HepG2 (cell line): ENCODE data around the gene PPP1R13L. TPM values are rescaled to one million over a fixed set of nuclear protein-coding genes. Genes with fewer than 3 reads are reported as not detected.
"Not testable (repeated sequence)": the region's sequence is repeated elsewhere in the genome, so short reads cannot be mapped to it uniquely, and the experiment has no call there.

Experiments
- ATAC-seq: fragments of 200-7000 bp; cut with Tn5 transposase; 3 replicates; pipeline ENCODE4 v1.9.1; 2020; ENCODE audit warnings: mild to moderate bottlenecking, moderate library complexity
- BruUV-seq: library from RNA; stranded (reverse); fragments of 400-500 nt; replicated peaks from 2 replicates; lab custom pipeline; 2021; lab: Mats Ljungman, UMichigan
- CTCF ChIA-PET: fragments of 300-600 bp; formaldehyde crosslinking; extraction: SDS; loops from one replicate; lab custom pipeline; 2021; ENCODE audit warnings: low total read pairs, inconsistent platforms, low intra/inter-chr PET ratio; lab: Yijun Ruan, JAX
- POLR2A ChIA-PET: fragments of 350-600 bp; sonication (Branson Sonifier 250); formaldehyde crosslinking; loops from one replicate; lab custom pipeline; 2020; ENCODE audit warnings: antibody characterized with exemption, inconsistent platforms; lab: Yijun Ruan, JAX
- DNase-seq: peaks from one replicate; pipeline ENCODE4 v3.0.0-alpha.2; 2015; ENCODE audit warnings: low spot score
- FAIRE-seq: peaks from 3 replicates; lab custom pipeline; 2011; peaks lifted over from hg19 to GRCh38; lab: Jason Lieb, UNC
- H2AFZ ChIP-seq: one replicate; pipeline ENCODE4 v1.6.1; 2011; ENCODE audit warnings: low read length, inconsistent platforms
- H3K27ac ChIP-seq: fragments of 300-600 bp; 3 replicates; pipeline ENCODE4 v1.8.0; 2011; ENCODE audit warnings: mixed run types, mild to moderate bottlenecking, mixed read lengths, low read length, inconsistent platforms; ENCODE audit not compliant: insufficient read depth; ENCODE audit errors: extremely low read length
- H3K27me3 ChIP-seq, 2 experiments: fragments of 200-600 bp in 1 of 2; 2 replicates in 1 of 2; 3 replicates in 1 of 2; pipeline versions ENCODE4 v1.6.0 to v1.8.0; 2011; ENCODE audit warnings: low read length in 2 of 2, mild to moderate bottlenecking in 2 of 2, moderate library complexity in 2 of 2, inconsistent platforms in 1 of 2; ENCODE audit not compliant: insufficient read depth in 2 of 2, control insufficient read depth in 1 of 2
- H3K36me3 ChIP-seq, 2 experiments: fragments of 200-600 bp in 1 of 2; replicated peaks in 1 of 2; 2 replicates in 1 of 2; 3 replicates in 1 of 2; pipeline versions ENCODE4 v1.5.1 to v1.8.0; 2011; ENCODE audit warnings: low read length in 2 of 2, inconsistent platforms in 1 of 2; ENCODE audit not compliant: insufficient read depth in 2 of 2, control insufficient read depth in 1 of 2
- H3K4me1 ChIP-seq: 2 replicates; pipeline ENCODE4 v1.5.1; 2012; ENCODE audit warnings: low read length, inconsistent platforms; ENCODE audit not compliant: insufficient read depth
- H3K4me2 ChIP-seq: 2 replicates; pipeline ENCODE4 v1.6.0; 2011; ENCODE audit warnings: low read depth, low read length, inconsistent platforms
- H3K4me3 ChIP-seq, 3 experiments: fragments of 200-600 bp in 1 of 3; sonication (generic), shearing (Covaris generic) in 1 of 3; replicated peaks in 1 of 3; 2 replicates each; pipeline ENCODE4 v1.5.1; 2011 to 2016; ENCODE audit warnings: low read length in 3 of 3, inconsistent platforms in 2 of 3, low read depth in 2 of 3, mild to moderate bottlenecking in 2 of 3, control low read depth in 1 of 3, mixed read lengths in 1 of 3; ENCODE audit not compliant: insufficient read depth in 1 of 3
- H3K79me2 ChIP-seq: one replicate; pipeline ENCODE4 v1.6.1; 2011; ENCODE audit warnings: low read length, inconsistent platforms; ENCODE audit not compliant: insufficient read depth
- H3K9ac ChIP-seq: 2 replicates; pipeline ENCODE4 v1.6.0; 2011; ENCODE audit warnings: mild to moderate bottlenecking, low read depth, low read length, inconsistent platforms; ENCODE audit not compliant: insufficient read depth
- H3K9me3 ChIP-seq: 2 replicates; pipeline ENCODE4 v1.5.1; 2012; ENCODE audit warnings: mild to moderate bottlenecking, low read length
- H4K20me1 ChIP-seq: 2 replicates; pipeline ENCODE4 v1.6.0; 2011; ENCODE audit warnings: inconsistent platforms, mild to moderate bottlenecking, low read length, moderate library complexity; ENCODE audit not compliant: insufficient read depth
- ETV6 ChIP-seq: sonication (generic); formaldehyde crosslinking; conservative IDR thresholded peaks from 2 replicates; pipeline ENCODE4 v1.4.0; 2020; ENCODE audit warnings: missing genetic modification reagents
- JDP2 ChIP-seq: sonication (generic); formaldehyde crosslinking; IDR thresholded peaks from 2 replicates; pipeline ENCODE4 v1.8.1; 2022; ENCODE audit warnings: missing genetic modification reagents, borderline replicate concordance
- WGBS: methylation state at CpG from one replicate; pipeline ENCODE4 v1.1.6; 2017; ENCODE audit warnings: low lambda C conversion rate; 5-methylcytosine and 5-hydroxymethylcytosine counted together
- in situ Hi-C: cut with HindIII; loops from 2 replicates; pipeline ENCODE4 v1.10.0; 2017; ENCODE audit warnings: low pct_unique_long_range_greater_than_20kb; ENCODE audit not compliant: extremely low pct_ligation_motif_present
- intact Hi-C: fragments of 100-400 bp; cut with micrococcal nuclease; formaldehyde crosslinking; loops from one replicate; pipeline ENCODE4 v1.10.0; 2022; ENCODE audit not compliant: unreplicated experiment
- polyA plus RNA-seq, 8 experiments: library from polyadenylated mRNA; depleted of rRNA in 3 of 8; stranded (reverse) in 7 of 8; unstranded in 1 of 8; fragments of >200 nt; fragmentation: Illumina TruSeq in 4 of 8; extraction: Trizol in 4 of 8; gene quantifications; 2 replicates each; pipeline versions ENCODE4 v1.2.1 to v1.2.3, GENCODE V29; 2011 to 2016; ENCODE audit warnings: low read depth in 4 of 8, missing spikeins in 1 of 8, mixed read lengths in 1 of 8; ENCODE audit not compliant: insufficient read depth in 1 of 8
- total RNA-seq, 5 experiments: library from RNA; depleted of rRNA; stranded (reverse); fragments of >200 nt; fragmentation: Illumina TruSeq; extraction: Trizol; gene quantifications; 2 replicates each; pipeline ENCODE4 v1.2.3, GENCODE V29; 2016; ENCODE audit warnings: low read depth in 1 of 5
- TF ChIP-seq, protein P1 (sequence below): sonication (generic); formaldehyde crosslinking; IDR thresholded peaks from 2 replicates; pipeline ENCODE4 v1.8.0; 2022; ENCODE audit warnings: missing genetic modification reagents, mild to moderate bottlenecking, moderate library complexity, borderline replicate concordance
- TF ChIP-seq, protein P2 (sequence below): sonication (generic); formaldehyde crosslinking; IDR thresholded peaks from 2 replicates; pipeline ENCODE4 v1.4.0; 2020; ENCODE audit warnings: missing genetic modification reagents

PPP1R13L gene
- total and polyA plus RNA-seq, 2 of the 13 experiments (the other 11 are each of a cell fraction or from before 2014, with no cell fraction given) = 1.3 to 6.6 TPM

DNA sequence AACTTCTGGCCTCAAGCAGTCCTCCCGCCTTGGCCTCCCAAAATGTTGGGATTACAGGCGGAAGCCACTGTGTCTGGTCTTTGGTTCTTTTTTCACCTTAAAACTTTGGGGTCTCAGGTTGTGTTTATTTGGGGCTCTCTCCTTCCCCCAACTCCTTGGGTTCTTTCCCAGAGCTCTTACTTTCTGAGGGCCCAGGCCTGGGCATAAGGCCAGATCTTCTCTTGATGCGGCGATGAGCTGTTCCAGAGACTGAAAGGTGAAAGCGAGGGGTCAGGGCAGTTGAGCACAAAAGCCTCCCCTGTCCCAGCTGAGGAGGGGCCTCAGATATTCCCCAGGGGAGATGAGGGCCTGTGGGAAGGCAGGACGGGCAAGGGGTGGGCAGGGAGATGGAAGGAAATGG is 8.6 kb upstream of the PPP1R13L start (continued):
- TF ChIP-seq, protein P1, sequence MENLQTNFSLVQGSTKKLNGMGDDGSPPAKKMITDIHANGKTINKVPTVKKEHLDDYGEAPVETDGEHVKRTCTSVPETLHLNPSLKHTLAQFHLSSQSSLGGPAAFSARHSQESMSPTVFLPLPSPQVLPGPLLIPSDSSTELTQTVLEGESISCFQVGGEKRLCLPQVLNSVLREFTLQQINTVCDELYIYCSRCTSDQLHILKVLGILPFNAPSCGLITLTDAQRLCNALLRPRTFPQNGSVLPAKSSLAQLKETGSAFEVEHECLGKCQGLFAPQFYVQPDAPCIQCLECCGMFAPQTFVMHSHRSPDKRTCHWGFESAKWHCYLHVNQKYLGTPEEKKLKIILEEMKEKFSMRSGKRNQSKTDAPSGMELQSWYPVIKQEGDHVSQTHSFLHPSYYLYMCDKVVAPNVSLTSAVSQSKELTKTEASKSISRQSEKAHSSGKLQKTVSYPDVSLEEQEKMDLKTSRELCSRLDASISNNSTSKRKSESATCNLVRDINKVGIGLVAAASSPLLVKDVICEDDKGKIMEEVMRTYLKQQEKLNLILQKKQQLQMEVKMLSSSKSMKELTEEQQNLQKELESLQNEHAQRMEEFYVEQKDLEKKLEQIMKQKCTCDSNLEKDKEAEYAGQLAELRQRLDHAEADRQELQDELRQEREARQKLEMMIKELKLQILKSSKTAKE = no peak
- TF ChIP-seq, protein P2, sequence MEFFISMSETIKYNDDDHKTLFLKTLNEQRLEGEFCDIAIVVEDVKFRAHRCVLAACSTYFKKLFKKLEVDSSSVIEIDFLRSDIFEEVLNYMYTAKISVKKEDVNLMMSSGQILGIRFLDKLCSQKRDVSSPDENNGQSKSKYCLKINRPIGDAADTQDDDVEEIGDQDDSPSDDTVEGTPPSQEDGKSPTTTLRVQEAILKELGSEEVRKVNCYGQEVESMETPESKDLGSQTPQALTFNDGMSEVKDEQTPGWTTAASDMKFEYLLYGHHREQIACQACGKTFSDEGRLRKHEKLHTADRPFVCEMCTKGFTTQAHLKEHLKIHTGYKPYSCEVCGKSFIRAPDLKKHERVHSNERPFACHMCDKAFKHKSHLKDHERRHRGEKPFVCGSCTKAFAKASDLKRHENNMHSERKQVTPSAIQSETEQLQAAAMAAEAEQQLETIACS (CRISPR knock-in tag) = no peak
- TF ChIP-seq JDP2 (CRISPR knock-in tag) (no peak), ETV6 (no peak)

DNA sequence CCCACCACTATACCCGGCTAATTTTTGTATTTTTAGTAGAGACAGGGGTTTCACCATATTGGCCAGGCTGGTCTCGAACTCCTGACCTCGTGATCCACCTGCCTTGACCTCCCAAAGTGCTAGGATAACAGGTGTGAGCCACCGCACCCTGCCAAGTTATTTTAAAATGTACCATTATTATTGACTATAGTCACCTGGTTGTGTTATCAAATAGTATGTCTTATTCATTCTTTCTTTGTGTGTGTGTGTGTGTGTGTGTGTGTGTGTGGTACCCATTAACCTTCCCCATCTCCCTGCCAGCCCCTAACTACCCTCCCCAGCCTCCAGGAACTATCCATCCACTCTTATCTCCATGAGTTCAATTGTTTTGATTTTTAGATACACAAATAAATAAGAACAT is 5.5 kb upstream of the PPP1R13L start:
- H3K4me2 ChIP-seq, H3K9ac ChIP-seq, ATAC-seq, H3K27ac ChIP-seq, DNase-seq, CTCF ChIA-PET, H2AFZ ChIP-seq, in situ Hi-C loops, H3K9me3 ChIP-seq, H4K20me1 ChIP-seq, BruUV-seq, POLR2A ChIA-PET, FAIRE-seq, H3K4me3 ChIP-seq, H3K27me3 ChIP-seq, intact Hi-C loops: not testable (repeated sequence)
- H3K4me1 ChIP-seq = peaks cover 11% of the 10 kb centered on the region
- 100% methylated on average over 4 of the region's 4 CpGs for WGBS
- peaks cover 12% of the 10 kb centered on the region for H3K79me2 ChIP-seq
- H3K36me3 ChIP-seq = peaks cover 12 to 17% of the 10 kb centered on the region in 2 experiments; a peak in 4 of 5 replicates
